Gastroesophageal sphincter (tissue), 4 donors: ENCODE measurements around the gene TMTC1. TPM values are rescaled to one million over a fixed set of nuclear protein-coding genes. Genes with fewer than 3 reads are reported as not detected.

Experiments
- ATAC-seq: fragments of 150-250 bp; one replicate; pipeline ENCODE4 v1.9.1; 2016; ENCODE audit warnings: mild to moderate bottlenecking, moderate library complexity
- H3K27ac ChIP-seq, 4 donors: fragments of 200-600 bp; sonication (generic) in 3 of 4; 1 replicate in 3 of 4; 2 replicates in 1 of 4; pipeline ENCODE4 v1.5.1; 2016 to 2019
- H3K27me3 ChIP-seq: fragments of 200-600 bp; sonication (generic); one replicate; pipeline ENCODE4 v1.5.1; 2019
- H3K36me3 ChIP-seq, 2 donors: fragments of 200-600 bp; sonication (generic); one replicate each; pipeline ENCODE4 v1.5.1; 2019; ENCODE audit warnings: control low read depth in 1 of 2
- H3K4me1 ChIP-seq, 3 donors: fragments of 200-600 bp; sonication (generic); 1 replicate in 2 of 3; 2 replicates in 1 of 3; pipeline ENCODE4 v1.5.1; 2016 to 2019; ENCODE audit warnings: control low read depth in 2 of 3
- H3K4me3 ChIP-seq, 2 donors: fragments of 200-600 bp; sonication (generic); one replicate each; pipeline ENCODE4 v1.5.1; 2019; ENCODE audit warnings: mild to moderate bottlenecking in 1 of 2, moderate library complexity in 1 of 2
- H3K9me3 ChIP-seq, 3 donors: fragments of 200-600 bp; sonication (generic); one replicate each; pipeline ENCODE4 v1.5.1; 2017 to 2019; ENCODE audit warnings: control low read depth in 2 of 3
- EP300 ChIP-seq: sonication (generic); formaldehyde crosslinking; IDR thresholded peaks from one replicate; pipeline ENCODE4 v1.6.1; 2017; ENCODE audit warnings: antibody characterized with exemption, mild to moderate bottlenecking
- POLR2A ChIP-seq, 2 donors: fragments of 450-650 bp; IDR thresholded peaks; one replicate each; pipeline ENCODE4 v1.6.1; 2017; ENCODE audit warnings: antibody characterized with exemption in 2 of 2, mild to moderate bottlenecking in 2 of 2, moderate library complexity in 1 of 2
- POLR2AphosphoS5 ChIP-seq: sonication (generic); formaldehyde crosslinking; IDR thresholded peaks from one replicate; pipeline ENCODE4 v1.6.1; 2017; ENCODE audit warnings: antibody characterized with exemption
- WGBS, 2 donors: methylation state at CpG; one replicate each; pipeline ENCODE4 v1.1.5; 2018; ENCODE audit warnings: low coverage in 1 of 2; 5-methylcytosine and 5-hydroxymethylcytosine counted together
- total RNA-seq, 4 donors: library from RNA; depleted of rRNA; stranded (reverse); fragments of >200 nt; gene quantifications; one replicate each; pipeline ENCODE4 v1.1.0, GENCODE V29; 2016
- TF ChIP-seq, protein P1 (sequence below), 4 experiments: fragments of 200-600 bp in 2 of 4; fragments of 450-650 bp in 2 of 4; sonication (generic) in 1 of 4; IDR thresholded peaks; one replicate each; pipeline ENCODE4 v1.5.1; 2017 to 2019; ENCODE audit warnings: antibody characterized with exemption in 4 of 4, mild to moderate bottlenecking in 2 of 4, moderate library complexity in 2 of 4

The TMTC1 gene
- total RNA-seq, 4 donors from 2014 or later, result 94.0 to 190 (median 117) TPM

DNA sequence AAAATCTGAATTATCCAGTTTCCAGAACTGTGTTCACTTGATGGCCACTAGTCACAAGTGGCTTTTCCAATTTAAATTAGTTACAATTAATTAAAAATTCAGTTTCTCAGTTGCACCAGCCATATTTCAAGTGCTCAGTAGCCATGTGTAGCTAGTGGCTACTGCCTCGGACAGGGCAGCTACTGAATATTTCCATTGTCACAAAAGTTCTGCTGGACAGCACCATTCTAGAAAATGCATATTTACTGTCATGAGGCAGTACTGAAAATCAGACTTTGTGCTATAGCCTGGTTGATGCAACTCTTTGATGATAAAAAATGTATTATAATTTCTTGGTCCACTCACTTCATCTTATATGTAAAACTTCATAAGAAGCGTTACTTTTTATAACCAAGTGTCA, 274.8 kb downstream of the TMTC1 start:
- peaks cover 0 to 82% of the 10 kb centered on the region in 2 donors for H3K36me3 ChIP-seq
- no peak for ATAC-seq

DNA sequence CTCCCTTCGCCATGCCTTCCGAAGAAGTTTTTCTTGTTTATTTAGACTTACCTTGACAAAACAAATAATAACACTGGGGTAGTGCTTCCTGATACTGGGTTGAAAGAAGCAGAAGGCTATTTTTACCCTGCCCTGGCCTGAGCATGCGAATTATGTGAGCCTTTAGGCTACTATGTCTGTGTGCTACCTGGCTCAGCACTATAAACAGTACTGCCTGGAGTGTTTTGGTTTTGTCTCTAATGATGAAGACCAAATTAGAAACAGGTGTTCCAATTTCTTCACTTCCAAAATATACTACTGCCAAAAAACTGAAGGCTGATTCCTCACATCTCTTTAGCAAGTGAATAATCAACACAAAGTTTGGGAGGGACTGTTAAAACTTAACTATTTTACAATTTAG, 278.6 kb downstream of the TMTC1 start:
- WGBS, 2 donors, result 59 to 71% methylated on average over 3 of the region's 3 CpGs
- TF ChIP-seq EP300 (no peak), POLR2AphosphoS5 (no peak), POLR2A (IDR thresholded peaks at IDR 0.05) (no peak)
- TF ChIP-seq, protein P1, sequence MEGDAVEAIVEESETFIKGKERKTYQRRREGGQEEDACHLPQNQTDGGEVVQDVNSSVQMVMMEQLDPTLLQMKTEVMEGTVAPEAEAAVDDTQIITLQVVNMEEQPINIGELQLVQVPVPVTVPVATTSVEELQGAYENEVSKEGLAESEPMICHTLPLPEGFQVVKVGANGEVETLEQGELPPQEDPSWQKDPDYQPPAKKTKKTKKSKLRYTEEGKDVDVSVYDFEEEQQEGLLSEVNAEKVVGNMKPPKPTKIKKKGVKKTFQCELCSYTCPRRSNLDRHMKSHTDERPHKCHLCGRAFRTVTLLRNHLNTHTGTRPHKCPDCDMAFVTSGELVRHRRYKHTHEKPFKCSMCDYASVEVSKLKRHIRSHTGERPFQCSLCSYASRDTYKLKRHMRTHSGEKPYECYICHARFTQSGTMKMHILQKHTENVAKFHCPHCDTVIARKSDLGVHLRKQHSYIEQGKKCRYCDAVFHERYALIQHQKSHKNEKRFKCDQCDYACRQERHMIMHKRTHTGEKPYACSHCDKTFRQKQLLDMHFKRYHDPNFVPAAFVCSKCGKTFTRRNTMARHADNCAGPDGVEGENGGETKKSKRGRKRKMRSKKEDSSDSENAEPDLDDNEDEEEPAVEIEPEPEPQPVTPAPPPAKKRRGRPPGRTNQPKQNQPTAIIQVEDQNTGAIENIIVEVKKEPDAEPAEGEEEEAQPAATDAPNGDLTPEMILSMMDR (IDR thresholded peaks at IDR 0.05), result no peak
- no peaks in the 10 kb centered on the region for H3K9me3 ChIP-seq
- peaks cover 0 to 63% of the 10 kb centered on the region in 2 donors for H3K36me3 ChIP-seq
- H3K27me3 ChIP-seq, result no peaks in the 10 kb centered on the region
- no peak overlapping the region for H3K4me3 ChIP-seq
- no peak overlapping the region for H3K27ac ChIP-seq
- no peak for ATAC-seq
- peaks cover 0 to 4% (median 0%) of the 10 kb centered on the region in 3 donors for H3K4me1 ChIP-seq

More for the DNA sequence above, 274.8 kb downstream of the TMTC1 start:
- peaks cover 0 to 4% (median 0%) of the 10 kb centered on the region in 3 donors for H3K4me1 ChIP-seq
- H3K9me3 ChIP-seq, result no peaks in the 10 kb centered on the region
- H3K27ac ChIP-seq, result no peak overlapping the region
- TF ChIP-seq POLR2AphosphoS5 (no peak), EP300 (no peak), POLR2A (IDR thresholded peaks at IDR 0.05) (no peak)
- TF ChIP-seq, protein P1 (IDR thresholded peaks at IDR 0.05), result no peak
- H3K27me3 ChIP-seq, result no peaks in the 10 kb centered on the region
- no peak overlapping the region for H3K4me3 ChIP-seq
- whole genome bisulfite sequencing, 2 donors, result 80 to 85% methylated on average over 1 to 2 of the region's 2 CpGs

DNA sequence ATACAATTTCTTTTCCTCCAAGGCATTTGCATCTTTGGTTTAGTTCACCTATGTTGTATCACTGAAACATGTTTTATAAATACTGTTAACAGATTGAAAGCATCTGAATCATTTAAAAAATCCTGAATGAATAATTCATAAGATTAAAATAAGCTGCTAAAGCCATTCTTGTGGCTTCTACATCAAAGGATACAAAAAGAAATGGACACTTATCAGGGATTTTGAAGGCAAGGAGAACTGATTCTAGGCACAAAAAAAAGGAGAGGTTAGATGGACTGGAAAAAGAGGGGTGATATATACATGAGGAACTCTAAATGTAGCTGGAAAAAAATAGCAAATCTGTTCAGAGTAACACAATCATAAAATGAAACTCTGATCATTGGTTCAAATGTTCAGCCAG, 280.5 kb downstream of the TMTC1 start:
- no peak overlapping the region for H3K4me3 ChIP-seq
- H3K9me3 ChIP-seq, result no peaks in the 10 kb centered on the region
- H3K4me1 ChIP-seq, result peaks cover 0 to 4% (median 0%) of the 10 kb centered on the region in 3 donors
- peaks cover 0 to 50% of the 10 kb centered on the region in 2 donors for H3K36me3 ChIP-seq
- no peaks in the 10 kb centered on the region for H3K27me3 ChIP-seq
- no peak for ATAC-seq
- no peak overlapping the region for H3K27ac ChIP-seq
- TF ChIP-seq EP300 (no peak), POLR2A (IDR thresholded peaks at IDR 0.05) (no peak), POLR2AphosphoS5 (no peak)
- TF ChIP-seq, protein P1 (IDR thresholded peaks at IDR 0.05), result no peak

DNA sequence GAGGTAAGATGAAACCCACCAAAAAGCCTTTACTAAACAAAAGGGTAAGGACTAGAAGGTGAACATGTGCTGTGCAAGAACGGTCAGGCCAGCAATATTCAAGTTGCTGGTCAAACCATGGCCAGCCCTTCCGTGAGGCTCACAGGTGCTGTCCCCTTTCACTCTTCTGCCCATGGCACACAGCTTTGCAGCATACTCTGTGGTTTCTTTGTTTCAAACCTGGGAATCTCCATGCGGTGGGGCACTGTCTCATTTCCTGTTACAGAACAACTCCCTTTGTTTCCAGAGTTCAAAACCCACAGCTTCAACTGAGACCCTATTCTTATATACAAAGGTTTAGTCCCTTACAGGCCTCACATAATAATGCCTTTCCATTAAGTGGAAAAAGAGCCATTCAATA, 284.5 kb downstream of the TMTC1 start:
- no peak for TF ChIP-seq POLR2AphosphoS5
- TF ChIP-seq EP300, result no peak
- TF ChIP-seq, protein P1 (IDR thresholded peaks at IDR 0.05), result no peak
- TF ChIP-seq POLR2A (IDR thresholded peaks at IDR 0.05), result no peak
- 94 to 100% methylated on average over 2 of the region's 3 CpGs for WGBS, 2 donors
- Histone ChIP-seq H3K4me1 (no peaks in the 10 kb centered on the region), H3K36me3 (peaks cover 0 to 19% of the 10 kb centered on the region in 2 donors), H3K9me3 (no peaks in the 10 kb centered on the region), H3K27me3 (no peaks in the 10 kb centered on the region), H3K4me3 (no peak overlapping the region), H3K27ac (no peak overlapping the region)
- ATAC-seq, result no peak

DNA sequence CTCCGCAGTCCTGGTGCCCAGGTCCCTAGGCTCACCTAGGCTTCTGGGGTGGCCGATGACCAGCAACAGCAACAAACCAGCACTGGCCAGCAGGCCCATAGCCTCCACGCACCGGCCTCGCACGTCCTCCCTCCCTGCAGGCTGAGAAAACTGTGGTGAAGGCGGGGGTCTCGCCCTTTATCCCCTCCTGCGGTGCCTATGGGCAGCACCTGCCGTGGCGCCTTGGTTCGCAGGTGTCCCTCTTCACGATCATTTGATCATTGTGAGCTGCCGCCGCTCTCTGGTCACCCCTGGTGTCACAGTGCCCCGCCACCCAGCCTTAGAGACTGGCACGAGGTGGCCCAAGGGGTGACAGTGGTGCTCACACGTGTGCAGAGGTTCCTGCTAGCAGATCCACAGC, 286.2 kb downstream of the TMTC1 start, which contains the start of gene OVCH1:
Gene OVCH1, minus strand, starts transcription at position 99 of the 400 bp plus-strand sequence. Its CDS starts 0 bp downstream, at position 99.
- Histone ChIP-seq H3K27ac (no peak within 1 kb of the TSS), H3K9me3 (no peaks in the 10 kb centered on the region), H3K36me3 (peaks cover 0 to 3% of the 10 kb centered on the region in 2 donors), H3K4me1 (no peaks in the 10 kb centered on the region), H3K27me3 (no peaks in the 10 kb centered on the region), H3K4me3 (no peak within 1 kb of the TSS)
- ATAC-seq, result no peak
- 86 to 100% methylated on average over 3 to 10 of the region's 18 CpGs for WGBS, 2 donors
- TF ChIP-seq, protein P1 (IDR thresholded peaks at IDR 0.05), result no peak
- no peak for TF ChIP-seq POLR2AphosphoS5
- no peak for TF ChIP-seq POLR2A (IDR thresholded peaks at IDR 0.05)
- TF ChIP-seq EP300, result no peak
